Muscle layer of duodenum (tissue), 2 donors: ENCODE results near the gene CDR2.

Experiments
- H3K27ac ChIP-seq: one replicate; pipeline ENCODE4 v1.7.0; 2013; ENCODE audit warnings: mild to moderate bottlenecking, low read length
- H3K27me3 ChIP-seq: one replicate; pipeline ENCODE4 v1.7.0; 2013; ENCODE audit warnings: low read depth, mild to moderate bottlenecking, control low read depth, low read length
- H3K36me3 ChIP-seq, 2 donors: one replicate each; pipeline ENCODE4 v1.7.0; 2013; ENCODE audit warnings: low read length in 2 of 2, control low read depth in 1 of 2, mild to moderate bottlenecking in 1 of 2; ENCODE audit not compliant: insufficient read depth in 2 of 2, control insufficient read depth in 1 of 2
- H3K4me1 ChIP-seq, 2 donors: one replicate each; pipeline ENCODE4 v1.7.0; 2013; ENCODE audit warnings: low read length in 2 of 2, mild to moderate bottlenecking in 2 of 2, control low read depth in 1 of 2, moderate library complexity in 1 of 2; ENCODE audit not compliant: insufficient read depth in 2 of 2, control insufficient read depth in 1 of 2
- H3K4me3 ChIP-seq, 2 donors: one replicate each; pipeline ENCODE4 v1.7.0; 2013; ENCODE audit warnings: low read length in 2 of 2, low read depth in 1 of 2, mild to moderate bottlenecking in 1 of 2
- H3K9me3 ChIP-seq, 2 donors: one replicate each; pipeline ENCODE4 v1.7.0; 2013; ENCODE audit warnings: low read length in 2 of 2, control low read depth in 1 of 2, mild to moderate bottlenecking in 1 of 2; ENCODE audit not compliant: control insufficient read depth in 1 of 2
- donor health status: healthy.

Gene CDR2

DNA sequence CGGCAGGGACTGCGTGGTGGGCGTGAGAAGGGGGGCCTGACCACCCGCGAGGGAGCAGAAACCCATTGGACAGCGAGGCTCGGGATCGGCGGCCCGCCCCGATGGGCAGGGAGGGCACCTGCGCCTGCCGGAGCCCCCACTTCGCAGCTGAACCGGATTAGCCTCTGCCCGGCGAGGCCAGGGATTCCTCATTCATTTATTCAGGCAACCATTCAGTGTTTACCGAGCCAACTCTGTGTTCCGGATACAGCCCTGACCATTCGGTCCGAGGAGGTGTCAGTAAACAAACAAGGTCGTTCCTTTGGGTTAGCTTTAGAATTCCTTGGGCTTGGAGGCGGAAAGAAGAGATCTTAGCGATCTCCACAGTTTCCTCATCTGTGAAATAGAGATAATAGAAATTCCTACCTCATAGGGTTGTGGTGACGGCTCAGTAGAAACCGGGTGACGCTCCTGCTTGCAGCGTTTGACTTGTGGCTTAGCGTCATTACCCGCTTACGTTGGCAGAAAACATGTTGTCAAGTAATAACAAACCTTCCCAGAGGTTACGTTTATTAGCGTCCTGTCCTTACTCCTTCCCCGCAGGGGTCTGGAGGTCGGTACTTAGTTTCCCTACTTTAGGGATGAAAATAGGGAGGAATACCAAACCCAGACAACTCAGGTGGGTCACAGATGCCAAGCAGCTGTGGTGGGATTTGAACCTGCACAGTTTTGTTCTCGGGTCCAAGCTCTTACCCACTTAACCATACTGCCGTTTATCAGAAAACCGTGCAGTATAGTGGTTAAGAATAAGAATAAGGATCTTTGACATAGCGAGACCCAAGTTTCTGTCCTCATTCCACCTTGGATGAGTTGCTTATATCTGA is 76.3 kb downstream of the CDR2 start:
- no peaks in the 10 kb centered on the region for H3K27me3 ChIP-seq
- peaks cover 8 to 22% of the 10 kb centered on the region in 2 donors for H3K4me1 ChIP-seq
- H3K27ac ChIP-seq, result peak overlapping the region; percentile 96
- H3K4me3 ChIP-seq, result peak overlapping the region; percentile 94 to 95
- no peaks in the 10 kb centered on the region for H3K9me3 ChIP-seq
- peaks cover 4 to 10% of the 10 kb centered on the region in 2 donors for H3K36me3 ChIP-seq

DNA sequence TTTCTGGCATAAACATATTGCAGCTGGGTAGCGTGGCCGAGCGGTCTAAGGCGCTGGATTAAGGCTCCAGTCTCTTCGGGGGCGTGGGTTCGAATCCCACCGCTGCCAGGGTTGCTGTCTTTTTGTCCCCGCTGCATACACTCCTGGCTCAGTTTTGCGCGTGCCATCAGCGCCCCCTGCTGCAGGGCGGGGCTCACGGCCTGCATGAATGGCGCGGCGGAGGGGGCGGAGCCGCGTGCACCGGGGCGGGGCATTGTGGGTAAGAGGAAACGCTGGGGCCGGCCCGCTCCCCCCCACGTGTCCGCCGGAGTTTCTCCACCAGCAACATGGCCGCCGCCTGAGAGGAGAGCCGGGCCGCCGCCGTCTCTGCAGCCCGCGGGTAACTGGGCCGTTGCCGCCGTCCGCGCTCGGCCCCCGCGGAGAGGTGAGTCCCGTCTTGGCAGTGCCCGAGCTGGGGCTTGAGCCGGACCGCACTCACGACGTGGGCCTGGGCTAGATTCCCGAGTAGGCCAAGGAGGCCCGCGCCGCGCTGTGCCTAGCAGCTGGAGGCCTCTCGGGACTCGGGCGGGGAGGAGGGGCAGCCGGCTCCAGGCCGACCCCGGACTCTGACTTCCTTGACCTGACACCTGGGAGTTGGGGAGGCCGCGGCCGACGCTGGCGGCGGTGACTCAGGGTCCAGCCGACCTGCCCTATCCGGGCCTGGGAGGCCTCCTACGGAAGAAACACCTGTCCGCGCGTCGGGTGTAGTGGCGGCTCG is 77.1 kb downstream of the CDR2 start, which contains the start of gene POLR3E:
POLR3E (plus strand) TSS at position 296 of the 757 bp plus-strand sequence. CDS start 5,560 bp downstream, outside the sequence.
- H3K36me3 ChIP-seq, result peaks cover 0 to 2% of the 10 kb centered on the region in 2 donors
- H3K27me3 ChIP-seq, result no peaks in the 10 kb centered on the region
- H3K4me3 ChIP-seq, result peak within 1 kb of the TSS; percentile 94 to 95
- H3K27ac ChIP-seq, result peak within 1 kb of the TSS; percentile 96
- H3K4me1 ChIP-seq, result peaks cover 8 to 22% of the 10 kb centered on the region in 2 donors
- H3K9me3 ChIP-seq, result no peaks in the 10 kb centered on the region

DNA sequence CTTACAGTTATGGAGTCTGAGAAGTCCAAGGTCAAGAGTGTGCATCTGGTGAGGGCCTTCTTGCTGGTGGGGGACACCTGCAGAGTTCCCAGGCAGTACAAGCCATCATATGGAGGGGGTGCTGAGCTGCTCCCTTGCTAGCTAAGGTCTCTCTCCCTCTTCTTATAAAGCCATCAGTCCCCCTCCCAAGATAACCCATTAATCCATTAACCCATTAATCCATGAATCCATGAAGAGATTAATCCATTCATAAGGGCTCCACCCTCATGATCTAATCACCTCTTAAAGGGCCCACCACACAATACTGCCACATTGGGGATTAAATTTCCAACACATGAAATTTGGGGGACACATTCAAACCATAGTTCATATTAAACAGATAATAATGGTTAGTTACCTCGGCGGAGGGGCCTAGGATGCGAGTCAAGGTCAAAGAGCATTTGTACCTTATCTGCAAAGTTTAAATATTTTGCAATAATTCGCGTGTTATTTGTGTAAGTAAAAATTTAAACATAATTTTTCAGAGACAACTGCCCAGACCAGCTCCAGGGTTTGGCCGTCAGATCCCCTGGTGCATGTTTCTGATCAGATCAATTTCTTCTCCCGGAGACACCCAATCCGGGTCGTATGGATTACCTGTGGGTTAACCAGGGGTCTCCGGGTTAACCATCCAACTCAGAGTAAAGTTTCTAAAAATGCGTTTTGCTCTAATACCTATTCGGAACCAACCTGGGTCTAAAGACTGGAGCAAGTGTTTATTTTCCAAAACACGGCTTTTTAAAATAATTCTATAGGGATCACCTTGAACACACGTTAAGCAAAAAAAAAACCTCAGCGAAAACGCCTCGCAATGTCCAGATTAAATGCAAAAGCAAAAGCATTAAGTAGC is 78.0 kb downstream of the CDR2 start:
- H3K27ac ChIP-seq, result no peak overlapping the region
- peaks cover 8 to 22% of the 10 kb centered on the region in 2 donors for H3K4me1 ChIP-seq
- peaks cover 0 to 2% of the 10 kb centered on the region in 2 donors for H3K36me3 ChIP-seq
- no peaks in the 10 kb centered on the region for H3K9me3 ChIP-seq
- H3K4me3 ChIP-seq, result peak overlapping the region; percentile 61 to 94
- no peaks in the 10 kb centered on the region for H3K27me3 ChIP-seq
